SK-N-SH (cell line): ENCODE results near the gene KCTD11. TPM values are rescaled to one million over a fixed set of nuclear protein-coding genes. Genes with fewer than 3 reads are reported as not detected.

Experiments used
- CTCF ChIA-PET: fragments of 300-600, 350-600 bp; formaldehyde crosslinking; extraction: SDS; loops from one replicate; lab custom pipeline; 2021; lab: Yijun Ruan, JAX
- POLR2A ChIA-PET: fragments of 350-600 bp; sonication (Branson Sonifier 250); formaldehyde crosslinking; extraction: SDS; loops from one replicate; lab custom pipeline; 2020; ENCODE audit warnings: antibody characterized with exemption, inconsistent platforms; lab: Yijun Ruan, JAX
- DNase-seq: peaks from one replicate; pipeline ENCODE4 v3.0.0; 2012
- H2AFZ ChIP-seq: fragments of 200-600 bp; sonication (generic); 2 replicates; pipeline ENCODE4 v1.8.1; 2016; ENCODE audit warnings: antibody characterized with exemption, mild to moderate bottlenecking, low read depth
- H3F3A ChIP-seq: fragments of 200-600 bp; sonication (generic); replicated peaks from 2 replicates; pipeline ENCODE3; 2016; ENCODE audit warnings: antibody characterized with exemption, mild to moderate bottlenecking; ENCODE audit not compliant: insufficient read depth
- H3K27ac ChIP-seq, 2 experiments: fragments of 200-500 bp in 1 of 2; fragments of 200-600 bp in 1 of 2; sonication (Bioruptor generic) in 1 of 2; sonication (generic), shearing (Covaris generic) in 1 of 2; 2 replicates each; pipeline versions ENCODE4 v1.5.1 to v1.6.1; 2014 to 2016; ENCODE audit warnings: low read depth in 2 of 2, inconsistent platforms in 1 of 2, low read length in 1 of 2, mild to moderate bottlenecking in 1 of 2, mixed read lengths in 1 of 2
- H3K27me3 ChIP-seq: fragments of 200-600 bp; sonication (generic), shearing (Covaris generic); 2 replicates; pipeline ENCODE4 v1.6.1; 2016; ENCODE audit warnings: mixed run types; ENCODE audit not compliant: insufficient read depth
- H3K36me3 ChIP-seq, 2 experiments: fragments of 200-500 bp in 1 of 2; fragments of 200-600 bp in 1 of 2; sonication (Bioruptor generic) in 1 of 2; sonication (generic) in 1 of 2; replicated peaks in 1 of 2; 2 replicates each; pipeline versions ENCODE3 to v1.5.1; 2014 to 2016; ENCODE audit warnings: low read length in 1 of 2, mild to moderate bottlenecking in 1 of 2; ENCODE audit not compliant: insufficient read depth in 2 of 2, control insufficient read depth in 1 of 2
- H3K4me1 ChIP-seq, 2 experiments: fragments of 200-500 bp in 1 of 2; fragments of 200-600 bp in 1 of 2; sonication (Bioruptor generic) in 1 of 2; sonication (generic), shearing (Covaris generic) in 1 of 2; 2 replicates each; pipeline versions ENCODE4 v1.5.1 to v1.6.1; 2014 to 2016; ENCODE audit warnings: low read depth in 1 of 2, low read length in 1 of 2, mixed run types in 1 of 2; ENCODE audit not compliant: insufficient read depth in 2 of 2, control insufficient read depth in 1 of 2
- H3K4me2 ChIP-seq: fragments of 200-600 bp; sonication (generic), shearing (Covaris generic); 2 replicates; pipeline ENCODE4 v1.6.1; 2017; ENCODE audit warnings: mixed run types
- H3K4me3 ChIP-seq, 2 experiments: fragments of 200-500 bp in 1 of 2; fragments of 200-600 bp in 1 of 2; sonication (Bioruptor generic) in 1 of 2; sonication (generic), shearing (Covaris generic) in 1 of 2; 2 replicates each; pipeline versions ENCODE4 v1.5.1 to v1.8.1; 2014 to 2016; ENCODE audit warnings: low read depth in 2 of 2, inconsistent platforms in 1 of 2, low read length in 1 of 2, mild to moderate bottlenecking in 1 of 2, mixed read lengths in 1 of 2, moderate library complexity in 1 of 2
- H3K79me2 ChIP-seq: fragments of 200-600 bp; sonication (generic); 2 replicates; pipeline ENCODE4 v1.8.1; 2017; ENCODE audit warnings: mild to moderate bottlenecking; ENCODE audit not compliant: insufficient read depth
- H3K9ac ChIP-seq: fragments of 200-600 bp; sonication (generic); 2 replicates; pipeline ENCODE4 v1.6.1; 2017; ENCODE audit warnings: mixed run types
- H3K9me2 ChIP-seq: fragments of 200-600 bp; sonication (generic); 2 replicates; pipeline ENCODE4 v1.6.1; 2017; ENCODE audit warnings: mixed run types
- H3K9me3 ChIP-seq: fragments of 200-600 bp; sonication (generic); 2 replicates; pipeline ENCODE4 v1.6.1; 2017; ENCODE audit warnings: mixed run types, mild to moderate bottlenecking, moderate library complexity
- H4K20me1 ChIP-seq: fragments of 200-600 bp; sonication (generic); 2 replicates; pipeline ENCODE4 v1.6.1; 2017; ENCODE audit warnings: mild to moderate bottlenecking, mixed run types; ENCODE audit not compliant: insufficient read depth
- CHD2 ChIP-seq: fragments of 150-350 bp; IDR thresholded peaks from 2 replicates; pipeline ENCODE4 v1.6.1; 2018; ENCODE audit warnings: low read length; ENCODE audit not compliant: partially characterized antibody
- EZH2phosphoT487 ChIP-seq: fragments of 200-600 bp; sonication (generic); IDR thresholded peaks from 2 replicates; pipeline ENCODE4 v1.6.1; 2017; ENCODE audit warnings: low read depth, mixed run types, mild to moderate bottlenecking, antibody characterized with exemption, moderate library complexity, borderline replicate concordance
- FOXJ3 ChIP-seq: sonication (generic); formaldehyde crosslinking; IDR thresholded peaks from 2 replicates; pipeline ENCODE4 v1.5.1; 2020; ENCODE audit warnings: mild to moderate bottlenecking, missing genetic modification reagents
- FOXM1 ChIP-seq: IDR thresholded peaks from 2 replicates; pipeline ENCODE4 v1.4.0; 2012; ENCODE audit warnings: low read depth, mild to moderate bottlenecking
- MEF2A ChIP-seq: IDR thresholded peaks from 2 replicates; pipeline ENCODE4 v1.4.0; 2012; ENCODE audit warnings: low read depth, borderline replicate concordance
- NFIC ChIP-seq: IDR thresholded peaks from 2 replicates; pipeline ENCODE4 v1.4.0; 2012; ENCODE audit warnings: borderline replicate concordance
- NRF1 ChIP-seq: IDR thresholded peaks from 2 replicates; pipeline ENCODE4 v1.6.1; 2012; ENCODE audit warnings: low read depth, mild to moderate bottlenecking, low read length
- RCOR1 ChIP-seq: fragments of 150-350 bp; IDR thresholded peaks from 2 replicates; pipeline ENCODE4 v1.6.1; 2017; ENCODE audit warnings: antibody characterized with exemption, low read length
- REST ChIP-seq: IDR thresholded peaks from 2 replicates; pipeline ENCODE4 v1.6.1; 2012; ENCODE audit warnings: mild to moderate bottlenecking, low read depth, low read length, moderate library complexity
- SIN3A ChIP-seq: IDR thresholded peaks from 2 replicates; pipeline ENCODE4 v1.6.1; 2012; ENCODE audit warnings: low read depth, mild to moderate bottlenecking, low read length, moderate library complexity, borderline replicate concordance
- SMC3 ChIP-seq: IDR thresholded peaks from 2 replicates; pipeline ENCODE4 v1.6.1; 2012; ENCODE audit warnings: low read depth, low read length, improper control_type of control experiment
- TCF12 ChIP-seq: IDR thresholded peaks from 2 replicates; pipeline ENCODE4 v1.4.0; 2012
- USF2 ChIP-seq: fragments of 150-350 bp; IDR thresholded peaks from 2 replicates; pipeline ENCODE4 v1.6.1; 2017; ENCODE audit warnings: antibody characterized with exemption, low read length, low read depth, borderline replicate concordance
- ZBTB33 ChIP-seq: IDR thresholded peaks from 2 replicates; pipeline ENCODE4 v1.4.0; 2012; ENCODE audit warnings: low read depth, borderline replicate concordance
- WGBS: methylation state at CpG from one replicate; pipeline ENCODE4 v1.1.6; 2017; ENCODE audit warnings: low lambda C conversion rate; 5-methylcytosine and 5-hydroxymethylcytosine counted together
- polyA plus RNA-seq, 3 experiments: library from polyadenylated mRNA; depleted of rRNA; stranded (reverse); fragments of >200 nt; gene quantifications; 2 replicates each; pipeline ENCODE4 v1.2.3, GENCODE V29; 2012

Gene KCTD11
- polyA plus RNA-seq, 1 of the 3 experiments (the other 2 are of a cell fraction) = 9.5 TPM

- Histone ChIP-seq H3K79me2 (no peaks in the 10 kb centered on the region), H3K4me2 (no peak overlapping the region), H3K9me3 (no peaks in the 10 kb centered on the region), H3K9ac (no peak overlapping the region), H3K36me3 (no peaks in the 10 kb centered on the region), H3K4me3 (no peak overlapping the region)
- TF ChIP-seq EZH2phosphoT487 (no peak), USF2 (no peak)
- TF ChIP-seq, all 33 proteins: peak for 0
- Histone ChIP-seq H4K20me1 (no peaks in the 10 kb centered on the region), H3F3A (peaks cover 2% of the 10 kb centered on the region), H3K27me3 (no peaks in the 10 kb centered on the region; the same call in 1 of the 2 replicates), H3K9me2 (no peaks in the 10 kb centered on the region), H2AFZ (no peak overlapping the region), H3K27ac (no peak overlapping the region), H3K4me1 (no peaks in the 10 kb centered on the region; a peak in 1 of 4 replicates)
- POLR2A ChIA-PET = no interaction called here
- WGBS = 35% methylated on average over 2 of the region's 2 CpGs
- DNase-seq = no peak
- CTCF ChIA-PET = interaction anchor here (0.7 to 5.3 kb wide), 2 partner anchors 18 to 85 kb away, joined by 3 to 33 read pairs; partner anchors contain the start of gene TMEM95
These were observed 22.4 kb downstream of the KCTD11 start for GRCh38 chr17:7374353-7374752.

GRCh38 chr17:7379134-7379533 is 27.2 kb downstream of the KCTD11 start:
- POLR2A ChIA-PET = no interaction called here
- DNase-seq = no peak
- no peaks in the 10 kb centered on the region for H3K36me3 ChIP-seq
- H3K79me2 ChIP-seq = no peaks in the 10 kb centered on the region
- no peak overlapping the region for H3K4me3 ChIP-seq
- TF ChIP-seq FOXJ3 (CRISPR knock-in tag) (no peak), FOXM1 (no peak), EZH2phosphoT487 (no peak), REST (no peak), TCF12 (no peak), NFIC (no peak), ZBTB33 (no peak), MEF2A (no peak), NRF1 (no peak), CHD2 (no peak), RCOR1 (no peak), SIN3A (no peak), SMC3 (no peak)
- TF ChIP-seq, all 33 proteins: peak for 0
- 81% methylated on average over 3 of the region's 3 CpGs for WGBS
- no peaks in the 10 kb centered on the region for H3K9me2 ChIP-seq
- H4K20me1 ChIP-seq = no peaks in the 10 kb centered on the region
- no peaks in the 10 kb centered on the region for H3F3A ChIP-seq
- no peak overlapping the region for H3K4me2 ChIP-seq
- no peak overlapping the region for H3K27ac ChIP-seq
- H2AFZ ChIP-seq = no peak overlapping the region
- no peaks in the 10 kb centered on the region for H3K9me3 ChIP-seq
- no peak overlapping the region for H3K9ac ChIP-seq
- peaks cover 0 to 26% of the 10 kb centered on the region in 2 experiments; a peak in 2 of 4 replicates for H3K4me1 ChIP-seq
- peaks cover 8% of the 10 kb centered on the region; the same call in 1 of the 2 replicates for H3K27me3 ChIP-seq
- CTCF ChIA-PET = no interaction called here
